Activated naive CD4-positive, alpha-beta T cell treated with anti-CD3 and anti-CD28 coated beads, Interleukin-2, amount 50 U/mL, for 24 hours (primary cell): ENCODE data around the gene NUDT1.
A peak's percentile ranks its signal among the peaks of the same experiment; 100 is the strongest.

ENCODE experiments used
- H3K27ac Mint-ChIP-seq: one replicate; pipeline ENCODE4 v1.8.0; 2021; ENCODE audit warnings: mild to moderate bottlenecking, mixed read lengths
- H3K27me3 Mint-ChIP-seq: one replicate; pipeline ENCODE4 v1.8.0; 2021; ENCODE audit warnings: mixed read lengths
- H3K36me3 Mint-ChIP-seq: one replicate; pipeline ENCODE4 v1.8.0; 2021; ENCODE audit warnings: mixed read lengths
- H3K4me1 Mint-ChIP-seq: one replicate; pipeline ENCODE4 v1.8.0; 2021; ENCODE audit warnings: mixed read lengths
- H3K4me3 Mint-ChIP-seq: one replicate; pipeline ENCODE4 v1.8.0; 2021; ENCODE audit warnings: mild to moderate bottlenecking, mixed read lengths
- H3K9me3 Mint-ChIP-seq: one replicate; pipeline ENCODE4 v1.8.0; 2021; ENCODE audit warnings: mixed read lengths

Gene NUDT1

DNA sequence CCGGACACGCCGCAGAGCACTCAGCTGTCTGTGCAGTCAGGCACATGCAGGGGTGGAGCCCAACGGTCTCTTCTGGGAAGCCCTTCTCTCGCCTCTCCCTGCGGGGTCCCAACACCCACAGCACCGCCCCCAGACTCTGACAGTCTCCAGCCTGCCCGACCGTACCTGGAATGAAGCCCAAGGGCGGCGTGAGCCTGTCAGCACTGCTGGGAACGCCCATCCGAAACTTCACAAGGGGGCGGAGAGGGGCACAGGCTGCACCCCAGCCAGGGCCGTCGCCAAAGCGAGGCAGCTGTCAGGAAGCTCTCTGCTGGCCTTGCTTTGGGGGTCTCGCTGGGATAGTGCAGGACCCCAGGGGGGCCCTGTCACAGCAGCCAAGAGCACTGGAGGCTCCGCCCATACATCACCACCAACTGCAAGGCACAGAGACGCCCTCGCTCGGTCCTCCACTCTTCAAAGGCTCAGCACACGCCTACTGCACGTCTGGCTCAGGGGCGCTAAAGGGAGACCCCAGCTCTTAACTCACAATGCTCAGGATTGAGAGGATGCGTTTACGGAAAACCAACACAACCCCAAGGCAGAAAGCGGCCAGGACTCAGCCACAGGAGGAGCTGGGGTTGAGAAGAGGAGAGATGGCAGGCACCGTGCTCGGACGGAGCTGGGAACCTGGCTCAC is 40.2 kb upstream of the NUDT1 start:
- no peaks in the 10 kb centered on the region for H3K9me3 Mint-ChIP-seq
- no peak overlapping the region for H3K27ac Mint-ChIP-seq
- no peak overlapping the region for H3K4me3 Mint-ChIP-seq
- H3K27me3 Mint-ChIP-seq: no peaks in the 10 kb centered on the region
- no peaks in the 10 kb centered on the region for H3K4me1 Mint-ChIP-seq
- peaks cover 5% of the 10 kb centered on the region for H3K36me3 Mint-ChIP-seq

DNA sequence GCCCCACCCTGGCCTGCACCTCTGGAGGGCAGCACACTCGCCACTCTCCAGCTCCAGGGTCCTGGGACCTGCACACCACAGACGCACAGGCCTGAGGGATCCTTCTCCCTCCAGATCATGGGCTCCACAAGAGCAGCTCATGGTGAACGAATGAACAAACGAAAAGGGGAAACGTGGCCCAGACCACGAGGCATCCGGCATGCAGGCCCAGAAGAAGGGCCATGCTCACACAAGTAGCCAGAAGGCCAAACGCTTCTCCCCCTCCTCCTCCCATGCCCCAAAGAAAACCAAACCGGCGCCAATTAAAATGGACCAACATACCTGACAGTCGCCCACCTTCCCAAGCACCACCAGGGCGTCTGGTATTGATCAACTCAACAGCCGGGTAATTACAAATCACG is 39.7 kb upstream of the NUDT1 start:
- Mint-ChIP-seq H3K36me3 (peaks cover 3% of the 10 kb centered on the region), H3K27ac (no peak overlapping the region), H3K9me3 (no peaks in the 10 kb centered on the region), H3K4me1 (no peaks in the 10 kb centered on the region), H3K4me3 (no peak overlapping the region), H3K27me3 (no peaks in the 10 kb centered on the region)

DNA sequence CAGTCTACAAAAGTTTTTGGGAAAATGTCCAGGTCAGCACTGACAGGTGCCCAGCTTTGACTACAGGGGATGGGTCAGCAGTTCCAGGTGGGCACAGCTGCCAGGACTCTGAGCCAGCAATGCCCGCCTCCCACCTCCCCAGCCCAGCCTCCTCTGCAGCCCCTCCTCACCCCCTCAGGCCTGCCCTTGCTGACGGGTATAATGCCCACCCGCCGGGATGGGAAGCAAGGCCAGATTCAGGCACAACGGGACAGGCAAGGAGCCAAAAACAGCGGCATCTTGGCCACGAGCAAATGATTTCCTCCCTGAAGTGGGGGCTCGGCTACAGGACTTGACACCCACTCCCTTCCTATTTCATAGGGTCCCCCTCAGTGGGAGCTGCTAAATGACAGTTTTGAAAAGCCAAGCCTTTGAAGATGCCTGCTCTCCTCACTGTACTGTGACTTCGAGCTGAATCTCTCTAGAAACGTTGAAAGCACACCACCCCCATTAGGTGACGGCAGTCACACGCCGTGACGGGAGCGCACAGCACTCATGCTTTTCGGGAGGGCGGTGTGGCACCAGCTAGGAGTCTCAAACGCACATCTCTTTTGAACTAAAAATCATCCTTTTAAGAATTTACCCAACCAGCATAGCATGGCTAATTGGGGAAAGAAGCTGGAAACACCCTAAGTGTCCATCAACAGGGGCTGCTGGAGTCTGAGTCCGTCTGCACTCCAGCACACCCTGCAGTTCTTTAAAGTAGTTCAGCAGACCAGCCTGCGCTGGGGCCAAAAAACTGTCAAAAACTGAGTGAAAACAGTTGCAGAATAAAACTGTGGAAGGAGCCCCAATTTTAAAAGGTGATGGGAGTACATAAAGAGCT is 38.9 kb upstream of the NUDT1 start:
- no peak overlapping the region for H3K4me3 Mint-ChIP-seq
- H3K4me1 Mint-ChIP-seq: no peaks in the 10 kb centered on the region
- H3K36me3 Mint-ChIP-seq: no peaks in the 10 kb centered on the region
- no peaks in the 10 kb centered on the region for H3K27me3 Mint-ChIP-seq
- H3K27ac Mint-ChIP-seq: no peak overlapping the region
- H3K9me3 Mint-ChIP-seq: no peaks in the 10 kb centered on the region

DNA sequence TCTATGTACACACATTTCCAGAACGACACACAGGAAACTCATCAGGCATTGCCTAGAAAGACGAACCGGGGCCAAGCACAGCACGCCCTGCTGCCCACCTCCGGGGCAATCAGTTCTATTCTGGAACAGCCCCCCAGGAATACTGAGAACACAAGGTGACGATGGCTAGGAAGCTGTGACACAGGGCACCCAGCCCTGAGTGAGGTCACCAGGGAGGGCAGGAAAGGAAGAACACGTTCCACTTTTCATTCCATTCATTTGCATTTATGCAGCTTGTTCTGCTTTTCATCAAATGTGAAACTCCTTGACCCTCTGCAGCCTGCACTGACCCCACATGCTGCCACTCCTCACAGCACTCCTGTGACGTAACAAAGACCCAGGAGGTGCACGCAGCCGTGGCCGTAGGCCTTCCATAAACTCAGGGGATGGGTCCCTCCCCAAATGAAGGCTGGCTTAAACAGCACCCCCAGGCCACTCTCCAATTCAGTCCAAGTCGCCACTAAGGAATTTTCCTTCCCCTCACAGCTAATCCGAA is 38.2 kb upstream of the NUDT1 start:
- Mint-ChIP-seq H3K9me3 (no peaks in the 10 kb centered on the region), H3K4me3 (no peak overlapping the region), H3K27me3 (no peaks in the 10 kb centered on the region), H3K4me1 (no peaks in the 10 kb centered on the region), H3K36me3 (peaks cover 3% of the 10 kb centered on the region), H3K27ac (no peak overlapping the region)

DNA sequence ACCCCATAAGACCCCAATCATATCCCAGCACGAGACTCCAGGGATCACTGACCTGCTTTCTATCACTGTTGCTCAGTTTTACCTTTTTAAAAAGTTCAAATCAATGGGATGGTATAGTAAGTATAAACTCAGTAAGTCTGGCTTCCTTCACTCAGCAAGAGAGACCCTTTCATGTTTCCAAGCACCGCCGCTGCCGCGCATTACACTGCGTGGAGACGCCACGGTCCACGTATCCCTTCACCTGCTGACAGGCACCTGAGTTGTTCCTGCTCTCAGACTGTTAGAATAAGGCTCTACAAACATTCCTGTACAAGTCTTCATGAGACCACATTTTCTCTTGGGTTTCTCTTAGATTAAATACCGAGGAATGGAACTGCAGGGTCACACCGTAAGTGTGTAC is 37.6 kb upstream of the NUDT1 start:
- Mint-ChIP-seq H3K4me1 (no peaks in the 10 kb centered on the region), H3K9me3 (no peaks in the 10 kb centered on the region), H3K4me3 (no peak overlapping the region), H3K27ac (no peak overlapping the region), H3K36me3 (peaks cover 3% of the 10 kb centered on the region), H3K27me3 (no peaks in the 10 kb centered on the region)

DNA sequence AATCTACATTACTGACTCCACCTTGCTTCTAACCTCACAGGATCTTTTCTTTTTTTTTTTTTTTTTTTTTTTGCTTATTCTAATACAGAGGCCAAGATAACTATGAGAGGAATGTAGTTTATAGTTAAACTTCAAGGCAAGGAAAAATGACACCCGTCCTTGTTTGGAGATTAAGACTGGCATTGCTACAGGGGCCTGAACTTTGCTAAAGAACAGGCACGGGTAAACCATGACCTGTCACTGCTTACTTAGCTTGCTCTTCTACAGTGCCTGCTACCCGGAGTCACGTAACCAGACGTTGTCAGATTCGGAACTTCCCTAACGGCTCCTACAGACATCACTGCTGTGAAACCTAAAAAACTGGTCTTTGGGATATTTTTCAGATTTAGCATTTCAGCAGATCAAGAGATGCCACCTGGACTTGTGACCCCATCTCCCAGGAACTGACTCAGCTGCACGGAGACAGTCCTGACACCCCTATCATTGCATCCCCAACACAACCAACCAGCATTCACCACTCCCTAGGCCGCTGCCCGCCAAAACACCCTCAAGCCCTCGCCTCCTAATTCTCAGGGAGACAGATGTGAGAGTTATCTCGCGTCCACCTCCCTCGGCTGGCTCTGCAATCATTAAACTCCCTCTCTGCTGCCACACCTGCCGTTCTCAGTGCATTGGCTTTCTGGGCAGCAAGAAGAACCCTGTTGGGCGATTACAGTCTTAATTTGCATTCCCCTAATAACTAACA is 36.8 kb upstream of the NUDT1 start:
- no peak overlapping the region for H3K27ac Mint-ChIP-seq
- H3K36me3 Mint-ChIP-seq: peaks cover 3% of the 10 kb centered on the region
- no peaks in the 10 kb centered on the region for H3K4me1 Mint-ChIP-seq
- H3K27me3 Mint-ChIP-seq: no peaks in the 10 kb centered on the region
- no peak overlapping the region for H3K4me3 Mint-ChIP-seq
- H3K9me3 Mint-ChIP-seq: no peaks in the 10 kb centered on the region

DNA sequence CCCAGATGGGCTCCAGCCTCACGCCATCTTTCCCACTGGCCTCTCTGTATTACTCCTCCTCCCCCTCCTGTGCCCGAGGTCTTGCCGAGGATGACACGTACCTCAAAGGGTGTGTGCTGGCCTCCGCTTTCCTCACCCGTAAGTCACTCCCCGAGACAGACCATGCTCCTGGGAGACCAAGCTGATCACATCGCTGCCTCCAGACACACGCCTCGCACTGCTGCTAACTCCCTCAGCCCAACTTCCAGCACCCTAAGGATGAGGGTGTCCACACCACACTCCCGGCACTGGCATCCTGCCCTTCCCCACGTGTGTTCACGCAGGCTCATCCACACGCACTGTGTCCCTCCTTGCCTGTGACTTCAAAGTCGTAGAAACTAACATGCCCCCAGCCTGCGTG is 33.3 kb upstream of the NUDT1 start:
- Mint-ChIP-seq H3K36me3 (peaks cover 5% of the 10 kb centered on the region), H3K4me3 (no peak overlapping the region), H3K27me3 (no peaks in the 10 kb centered on the region), H3K4me1 (no peaks in the 10 kb centered on the region), H3K9me3 (no peaks in the 10 kb centered on the region), H3K27ac (no peak overlapping the region)

DNA sequence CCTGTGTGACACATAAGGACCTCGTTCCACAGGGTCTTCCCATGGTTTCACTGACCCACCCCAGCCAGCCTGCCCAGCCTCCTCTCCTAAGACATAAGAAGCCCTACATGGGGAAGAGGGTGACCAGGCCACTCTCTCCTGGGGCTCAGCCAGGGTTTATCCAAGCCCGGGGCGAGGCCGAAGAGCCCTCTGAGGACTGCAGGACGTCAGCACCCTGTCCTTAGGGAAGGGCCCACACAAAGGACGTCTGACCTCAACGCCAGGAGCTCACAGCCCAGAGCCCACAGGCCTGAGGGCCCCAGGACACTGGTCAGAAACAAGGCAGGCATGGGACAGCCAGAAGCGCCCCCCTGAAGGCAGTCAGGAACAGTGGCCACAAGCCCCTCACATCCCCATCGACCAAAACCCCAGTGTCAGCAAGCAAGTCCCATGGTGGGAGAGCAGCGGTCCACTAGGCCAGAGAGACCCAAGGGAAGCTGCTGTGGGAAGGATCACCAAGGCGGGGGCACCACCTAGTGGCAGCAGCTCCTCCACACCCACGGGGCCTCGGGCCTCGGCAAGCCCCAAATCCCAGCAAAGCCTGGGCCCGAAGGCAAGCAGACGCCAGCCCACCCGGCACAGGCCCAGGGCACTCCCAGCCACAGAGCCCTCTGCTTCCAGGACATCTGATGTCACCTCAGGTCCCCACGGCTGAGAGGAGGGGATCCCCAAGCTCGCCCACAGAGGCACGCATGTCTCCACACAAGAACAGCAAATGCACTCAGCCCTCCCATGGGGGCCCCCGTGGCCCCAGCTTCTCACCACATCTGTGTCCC is 32.7 kb upstream of the NUDT1 start:
- Mint-ChIP-seq H3K27me3 (no peaks in the 10 kb centered on the region), H3K36me3 (peaks cover 8% of the 10 kb centered on the region), H3K27ac (no peak overlapping the region), H3K4me3 (no peak overlapping the region), H3K4me1 (no peaks in the 10 kb centered on the region), H3K9me3 (no peaks in the 10 kb centered on the region)

DNA sequence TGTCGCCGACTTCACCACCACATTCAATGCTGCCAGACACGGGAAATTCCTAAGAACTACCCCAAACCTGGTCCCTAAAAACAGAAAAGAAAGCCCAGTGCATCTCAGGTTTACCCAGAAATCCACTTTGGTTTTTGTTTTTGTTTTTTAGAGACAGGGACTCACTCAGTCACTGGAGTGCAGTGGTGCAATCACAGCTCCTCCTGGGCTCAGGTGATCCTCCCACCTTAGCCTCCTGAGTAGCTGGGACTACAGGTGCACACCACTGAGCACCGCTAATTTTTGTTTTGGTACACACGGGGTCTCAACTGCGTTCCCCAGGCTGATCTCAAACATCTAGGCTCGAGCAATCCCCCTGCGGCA is 32.1 kb upstream of the NUDT1 start:
- Mint-ChIP-seq H3K4me1 (no peaks in the 10 kb centered on the region), H3K36me3 (peaks cover 8% of the 10 kb centered on the region), H3K27me3 (no peaks in the 10 kb centered on the region), H3K9me3 (no peaks in the 10 kb centered on the region), H3K27ac (no peak overlapping the region), H3K4me3 (no peak overlapping the region)

DNA sequence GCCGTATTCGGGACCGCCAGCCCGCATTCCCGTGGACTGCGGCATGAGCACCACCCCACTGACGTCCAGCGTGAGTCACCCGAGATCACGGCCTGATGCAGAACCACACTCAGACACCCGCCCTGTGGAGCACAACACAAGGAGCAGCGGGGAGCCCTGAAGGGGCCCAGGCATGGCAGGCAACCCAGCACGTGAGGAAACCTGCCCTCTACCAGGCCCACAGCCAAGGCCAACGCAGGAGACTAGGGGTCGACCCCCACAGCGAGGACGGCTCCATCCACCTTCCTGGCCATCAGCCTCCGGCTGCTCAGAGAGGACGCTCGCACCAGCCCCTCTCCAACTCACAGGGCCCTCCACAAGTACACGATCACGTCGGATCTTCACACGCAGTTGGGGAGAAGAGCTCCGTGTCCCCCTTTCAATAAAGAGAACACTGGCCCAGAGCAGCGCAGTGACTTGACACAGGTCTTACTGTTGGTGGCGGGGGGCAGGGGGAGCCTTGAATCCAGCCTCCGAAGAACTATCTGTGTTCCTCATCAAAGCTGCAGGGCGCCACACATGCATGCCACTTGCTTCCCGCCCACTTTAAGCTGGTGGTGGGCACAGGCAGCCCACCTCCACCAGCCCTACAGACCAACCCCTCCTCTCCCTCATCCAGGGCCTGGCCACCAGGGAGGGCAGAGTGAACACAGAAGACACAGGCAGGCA is 31.3 kb upstream of the NUDT1 start:
- Mint-ChIP-seq H3K4me1 (no peaks in the 10 kb centered on the region), H3K27ac (no peak overlapping the region), H3K4me3 (no peak overlapping the region)

DNA sequence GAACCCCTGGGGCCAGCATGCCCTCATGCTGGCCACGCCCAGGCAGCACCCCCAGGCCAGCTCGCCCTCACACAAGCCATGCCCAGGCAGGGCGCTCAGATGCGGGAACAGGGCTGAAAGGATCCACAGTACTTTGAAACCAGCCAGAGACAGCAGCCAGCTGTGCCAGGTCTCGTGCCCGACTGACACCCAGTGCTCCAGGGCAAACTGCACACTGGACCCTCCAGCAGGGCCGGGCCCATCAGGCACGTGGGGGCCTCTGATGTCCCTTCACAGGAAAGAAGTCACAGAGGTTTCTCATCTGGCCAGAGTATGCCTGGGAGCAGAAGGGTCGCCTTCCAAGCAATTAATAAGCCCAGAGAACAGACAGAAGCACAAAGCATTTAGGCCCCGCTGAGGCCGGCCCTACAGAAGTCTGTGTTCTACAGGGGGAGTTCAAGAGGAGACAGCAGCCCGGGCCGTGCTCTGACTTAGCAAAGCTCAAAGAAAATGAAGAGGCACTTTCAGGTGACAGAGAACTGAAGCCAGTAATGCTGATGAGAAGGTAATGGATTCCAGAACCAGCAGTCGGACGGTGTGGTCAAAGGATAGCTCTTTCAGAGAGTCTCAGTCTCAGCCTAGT is 30.7 kb upstream of the NUDT1 start:
- no peaks in the 10 kb centered on the region for H3K27me3 Mint-ChIP-seq
- H3K27ac Mint-ChIP-seq: peak overlapping the region; percentile 51
- H3K4me3 Mint-ChIP-seq: no peak overlapping the region
- no peaks in the 10 kb centered on the region for H3K9me3 Mint-ChIP-seq
- no peaks in the 10 kb centered on the region for H3K4me1 Mint-ChIP-seq
- peaks cover 8% of the 10 kb centered on the region for H3K36me3 Mint-ChIP-seq

More for the DNA sequence above, 31.3 kb upstream of the NUDT1 start:
- H3K36me3 Mint-ChIP-seq: peaks cover 8% of the 10 kb centered on the region
- no peaks in the 10 kb centered on the region for H3K9me3 Mint-ChIP-seq
- no peaks in the 10 kb centered on the region for H3K27me3 Mint-ChIP-seq

DNA sequence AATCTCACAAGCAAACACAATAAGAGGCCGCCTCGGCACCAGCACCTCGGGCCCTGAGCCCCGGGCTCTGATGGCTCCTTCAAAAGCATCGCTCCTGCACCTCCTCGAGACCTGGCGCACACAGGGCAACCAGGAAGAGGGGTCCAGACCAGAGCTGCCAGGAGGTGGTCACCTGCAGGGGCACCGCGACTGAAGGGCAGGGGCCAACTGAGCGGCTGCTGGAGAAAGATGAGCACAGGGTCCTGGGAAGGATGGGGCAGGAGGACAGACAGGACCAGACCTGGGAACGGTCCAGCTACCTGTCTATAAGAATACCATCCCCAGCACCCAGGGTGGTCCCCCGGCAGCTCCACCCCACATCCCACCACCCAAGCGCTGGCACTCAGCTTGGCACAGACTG is 30.1 kb upstream of the NUDT1 start:
- H3K27me3 Mint-ChIP-seq: no peaks in the 10 kb centered on the region
- no peak overlapping the region for H3K4me3 Mint-ChIP-seq
- peaks cover 8% of the 10 kb centered on the region for H3K36me3 Mint-ChIP-seq
- H3K27ac Mint-ChIP-seq: no peak overlapping the region
- H3K9me3 Mint-ChIP-seq: no peaks in the 10 kb centered on the region
- H3K4me1 Mint-ChIP-seq: no peaks in the 10 kb centered on the region

DNA sequence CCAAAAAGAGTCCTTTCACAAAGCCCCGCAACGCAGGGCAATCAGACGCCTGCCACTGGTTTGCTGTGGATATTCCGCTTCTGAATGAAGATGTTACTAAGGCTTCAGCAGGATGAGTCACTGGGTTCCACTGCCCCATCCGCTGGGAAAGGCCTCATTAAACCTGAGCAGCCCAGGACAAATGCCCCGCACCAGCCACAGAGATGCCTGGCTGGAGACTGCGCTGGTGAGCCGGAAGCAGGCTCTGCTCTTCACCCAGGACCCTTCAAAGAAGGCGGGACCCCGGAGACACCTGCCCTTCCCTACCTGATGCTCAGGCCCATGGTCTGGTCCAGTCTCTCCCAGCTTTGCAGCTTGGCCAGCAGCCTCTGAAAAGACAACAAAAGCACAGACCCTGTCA is 29.1 kb upstream of the NUDT1 start:
- no peak overlapping the region for H3K4me3 Mint-ChIP-seq
- H3K27ac Mint-ChIP-seq: no peak overlapping the region
- no peaks in the 10 kb centered on the region for H3K4me1 Mint-ChIP-seq
- no peaks in the 10 kb centered on the region for H3K27me3 Mint-ChIP-seq
- H3K36me3 Mint-ChIP-seq: peaks cover 10% of the 10 kb centered on the region
- no peaks in the 10 kb centered on the region for H3K9me3 Mint-ChIP-seq

DNA sequence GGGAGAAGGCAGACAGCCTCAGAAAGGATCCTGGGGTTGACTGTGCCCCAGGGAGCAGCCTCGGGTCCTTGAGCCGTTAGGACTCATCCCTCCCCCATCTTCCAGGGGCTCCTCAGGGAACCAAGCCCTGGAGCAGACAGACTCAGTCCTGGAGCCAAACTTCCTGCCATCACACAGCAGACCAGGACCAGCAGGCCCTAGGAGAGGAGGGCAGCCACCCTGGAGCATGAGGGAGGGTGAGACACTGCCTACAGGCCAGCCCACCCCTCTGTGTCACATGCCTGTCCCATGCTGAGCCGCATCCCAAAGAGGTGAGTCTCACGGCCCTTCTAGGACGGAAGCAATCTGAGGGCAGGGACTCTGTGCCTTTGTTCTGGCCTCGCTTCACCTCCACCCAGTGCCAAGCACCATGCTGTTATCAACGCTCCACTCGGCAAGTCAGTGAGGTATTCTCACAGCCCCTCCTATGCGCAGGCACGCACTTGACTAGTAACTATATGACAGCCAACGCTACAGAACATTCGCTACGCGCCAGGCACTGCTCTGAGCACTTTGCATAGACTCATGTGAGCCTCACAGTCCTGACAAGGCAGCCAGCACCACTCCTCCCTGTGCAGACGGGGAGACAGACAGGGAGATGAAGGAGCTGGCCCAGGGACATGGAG is 28.3 kb upstream of the NUDT1 start:
- Mint-ChIP-seq H3K4me3 (no peak overlapping the region), H3K36me3 (peaks cover 8% of the 10 kb centered on the region), H3K27ac (no peak overlapping the region), H3K9me3 (no peaks in the 10 kb centered on the region), H3K27me3 (no peaks in the 10 kb centered on the region), H3K4me1 (no peaks in the 10 kb centered on the region)
